ENCODE measurements around the gene UBE2G1.

Gene UBE2G1

DNA sequence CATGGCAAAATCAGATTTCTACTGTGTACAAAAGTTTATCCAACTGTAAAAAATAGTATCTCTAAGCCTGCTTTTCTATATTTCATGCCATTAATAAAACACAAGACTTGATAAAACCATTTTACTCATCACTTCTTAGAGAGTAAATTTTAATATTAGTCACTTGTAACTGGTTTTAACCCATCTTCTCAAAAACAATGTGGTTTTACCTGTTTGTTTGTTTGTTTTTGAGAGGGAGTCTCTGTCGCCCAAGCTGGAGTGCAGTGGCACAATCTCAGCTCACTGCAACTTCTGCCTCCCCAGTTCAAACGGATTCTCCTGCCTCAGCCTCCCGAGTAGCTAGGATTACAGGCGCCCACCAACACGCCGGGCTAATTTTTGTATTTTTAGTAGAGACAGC is 32.1 kb downstream of the UBE2G1 start:
- DNase-seq (ENCODE audit: low read depth): no peak

- no peak for DNase-seq (ENCODE audit: low read depth)
These were observed 33.4 kb downstream of the UBE2G1 start for GRCh38 chr17:4333041-4333440.

- no peak for DNase-seq (ENCODE audit: low read depth)
These were observed 34.0 kb downstream of the UBE2G1 start for GRCh38 chr17:4332296-4332970.

- DNase-seq (ENCODE audit: low read depth): no peak
These were observed 34.9 kb downstream of the UBE2G1 start for GRCh38 chr17:4331614-4332013.

DNA sequence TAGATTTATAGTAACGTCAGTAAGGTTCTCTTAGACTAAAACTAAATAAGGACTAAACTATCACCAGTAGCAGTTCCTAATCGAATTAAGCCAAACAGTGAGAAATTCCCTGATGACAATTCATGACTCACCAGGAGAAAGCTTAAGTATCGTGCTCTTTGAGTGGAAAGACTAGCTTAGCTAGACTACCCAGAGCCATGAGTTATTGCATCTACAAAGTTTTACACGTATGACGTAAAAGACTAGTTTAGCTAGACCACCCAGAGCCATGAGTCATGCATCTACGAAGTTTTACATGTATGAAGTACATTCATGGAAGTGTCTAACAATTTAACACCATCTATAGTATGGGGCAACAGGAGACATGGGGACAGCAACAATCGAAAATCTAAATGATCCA is 36.6 kb downstream of the UBE2G1 start:
- no peak for DNase-seq (ENCODE audit: low read depth)

- DNase-seq (ENCODE audit: low read depth): no peak
These were observed 38.9 kb downstream of the UBE2G1 start for GRCh38 chr17:4327606-4328005.

- no peak for DNase-seq (ENCODE audit: low read depth)
These were observed 39.9 kb downstream of the UBE2G1 start for GRCh38 chr17:4326608-4327007.

- DNase-seq (ENCODE audit: low read depth): no peak
These were observed 40.4 kb downstream of the UBE2G1 start for GRCh38 chr17:4326112-4326511.

DNA sequence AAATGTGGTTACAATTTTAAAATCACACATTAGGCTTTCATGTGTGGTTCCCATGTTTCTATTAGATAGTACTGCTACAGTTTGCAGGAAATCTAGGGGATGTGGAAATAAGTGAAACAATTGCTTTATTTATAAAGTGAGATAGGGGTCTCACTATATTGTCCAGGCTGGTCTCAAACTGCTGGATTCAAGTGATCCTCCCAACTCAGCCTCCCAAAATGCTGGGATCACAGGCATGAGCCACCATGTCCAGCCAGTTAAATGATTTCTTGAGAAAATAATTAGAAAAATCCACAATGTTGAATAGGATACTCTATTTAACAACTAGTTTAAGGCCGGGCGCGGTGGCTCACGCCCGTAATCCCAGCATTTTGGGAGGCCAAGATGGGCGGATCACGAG is 42.0 kb downstream of the UBE2G1 start:
- no peak for DNase-seq (ENCODE audit: low read depth)

DNA sequence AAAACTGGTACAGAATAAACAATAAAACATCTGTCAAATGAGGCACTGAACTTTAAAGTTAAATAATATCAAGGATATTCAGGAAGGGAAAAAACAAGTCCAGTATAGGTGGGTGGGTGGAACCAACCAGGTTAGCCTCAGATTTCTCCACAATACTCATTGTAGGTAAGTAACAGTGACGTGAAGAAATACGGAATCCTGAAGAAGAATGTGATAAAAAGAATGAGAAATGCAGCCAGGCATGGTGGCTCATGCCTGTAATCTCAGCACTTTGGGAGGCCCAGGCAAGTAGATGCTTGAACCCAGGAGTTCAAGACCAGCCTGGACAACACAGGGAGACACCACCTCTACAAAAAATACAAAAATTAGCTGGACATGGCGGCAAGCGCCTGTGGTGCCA is 47.3 kb downstream of the UBE2G1 start:
- no peak for DNase-seq (ENCODE audit: low read depth)

DNA sequence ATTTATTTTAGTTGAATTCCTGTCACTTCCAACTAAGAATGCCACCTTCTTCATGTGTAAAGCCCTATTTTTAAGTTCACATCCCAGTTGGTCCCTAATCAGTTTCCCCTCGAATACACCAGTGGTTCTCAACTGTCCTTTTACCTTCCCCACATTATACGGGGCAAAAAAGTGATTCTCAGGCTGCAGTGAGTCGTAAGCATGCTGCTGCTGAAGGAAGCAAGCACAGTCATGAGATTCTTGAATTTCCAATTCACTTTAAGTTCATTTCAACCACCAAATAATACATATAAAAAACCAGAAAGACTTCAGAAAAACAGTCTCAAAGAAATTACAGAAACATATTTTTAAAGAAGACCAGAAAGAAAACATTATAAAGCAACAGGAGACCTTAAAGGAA is 47.9 kb downstream of the UBE2G1 start:
- DNase-seq (ENCODE audit: low read depth): no peak

GRCh38 chr17:4318186-4318585 is 48.3 kb downstream of the UBE2G1 start:
- DNase-seq (ENCODE audit: low read depth): no peak

DNA sequence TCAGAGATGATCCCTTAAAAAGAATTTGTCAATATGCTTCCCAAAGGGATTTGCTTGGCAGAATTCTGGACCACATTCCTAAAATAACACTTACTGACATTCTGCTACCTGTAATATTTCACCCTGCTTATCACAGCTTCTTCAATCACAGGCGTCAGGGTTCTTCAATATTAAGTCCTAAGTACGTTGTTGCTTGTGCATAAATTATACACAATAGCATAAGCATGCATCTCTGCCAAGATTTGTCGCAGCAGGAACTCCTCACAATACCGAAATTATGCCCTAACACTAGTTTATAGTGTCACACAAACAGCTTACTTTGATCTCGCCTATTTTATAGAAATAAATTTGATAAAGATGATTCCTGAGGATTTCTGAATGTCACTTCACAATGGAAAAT is 48.9 kb downstream of the UBE2G1 start:
- DNase-seq (ENCODE audit: low read depth): no peak

GRCh38 chr17:4316648-4317047 is 49.8 kb downstream of the UBE2G1 start:
- no peak for DNase-seq (ENCODE audit: low read depth)

DNA sequence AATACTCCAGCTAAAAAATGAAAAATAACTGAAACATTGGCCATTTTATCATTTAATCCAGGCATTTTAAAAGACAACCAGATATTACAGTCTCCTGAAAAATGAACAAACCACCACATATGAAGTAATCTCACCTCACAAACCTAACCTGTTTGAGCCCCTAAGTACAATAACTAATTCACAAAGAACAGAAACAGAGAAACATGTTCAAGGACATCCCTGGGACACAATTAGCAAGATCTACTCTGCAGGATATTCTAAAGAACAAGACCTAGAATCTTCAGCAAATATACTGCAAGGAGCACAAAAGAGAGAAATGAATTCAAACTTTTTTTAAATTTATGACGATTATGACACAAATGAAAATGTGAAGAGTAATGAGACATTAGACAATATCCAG is 51.9 kb downstream of the UBE2G1 start:
- no peak for DNase-seq (ENCODE audit: low read depth)

- no peak for DNase-seq (ENCODE audit: low read depth)
These were observed 52.3 kb downstream of the UBE2G1 start for GRCh38 chr17:4314179-4314578.

DNA sequence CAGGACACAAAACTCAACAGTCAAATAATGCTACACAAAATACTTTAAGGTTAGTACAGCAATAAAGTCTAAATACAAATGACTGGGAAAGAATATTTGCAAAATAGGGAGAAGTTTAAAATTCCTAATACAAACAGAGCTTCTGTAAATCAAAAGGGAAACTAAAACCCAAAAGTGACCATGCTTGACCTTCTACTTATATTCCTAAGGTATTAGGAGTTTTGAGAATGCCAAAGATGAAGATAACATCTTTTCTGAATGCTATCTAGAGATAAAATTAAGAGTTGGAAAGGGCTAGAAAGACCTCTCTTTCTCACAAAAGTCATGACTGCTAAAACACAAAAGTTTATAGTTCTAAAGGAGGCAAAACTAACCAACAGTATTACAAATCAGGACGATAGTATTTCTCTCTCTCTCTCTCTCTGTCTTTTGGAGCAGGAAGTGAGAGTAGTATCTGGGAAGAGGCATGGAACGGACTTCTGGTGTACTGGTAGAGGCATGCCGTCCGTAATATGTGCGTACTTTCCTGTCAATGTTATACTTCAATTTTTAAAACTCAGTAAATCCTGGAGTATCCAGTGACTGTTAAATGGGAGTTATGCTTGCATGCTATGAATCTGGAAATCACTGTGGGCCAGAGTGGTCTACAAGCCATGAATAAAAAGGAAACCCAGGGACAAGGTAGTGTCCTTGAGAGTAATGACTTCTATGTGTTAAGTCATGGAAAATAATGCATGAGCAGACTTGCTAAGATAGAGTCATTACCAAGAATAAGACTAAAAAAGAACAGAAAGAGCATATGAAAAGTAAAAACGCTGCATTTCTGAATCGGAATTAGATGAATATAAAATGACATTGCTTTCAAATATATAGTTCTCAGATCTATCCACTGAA is 53.0 kb downstream of the UBE2G1 start:
- no peak for DNase-seq (ENCODE audit: low read depth)

- DNase-seq (ENCODE audit: low read depth): no peak
These were observed 56.0 kb downstream of the UBE2G1 start for GRCh38 chr17:4310354-4311060.

GRCh38 chr17:4309897-4310296 is 56.6 kb downstream of the UBE2G1 start:
- DNase-seq (ENCODE audit: low read depth): no peak

DNA sequence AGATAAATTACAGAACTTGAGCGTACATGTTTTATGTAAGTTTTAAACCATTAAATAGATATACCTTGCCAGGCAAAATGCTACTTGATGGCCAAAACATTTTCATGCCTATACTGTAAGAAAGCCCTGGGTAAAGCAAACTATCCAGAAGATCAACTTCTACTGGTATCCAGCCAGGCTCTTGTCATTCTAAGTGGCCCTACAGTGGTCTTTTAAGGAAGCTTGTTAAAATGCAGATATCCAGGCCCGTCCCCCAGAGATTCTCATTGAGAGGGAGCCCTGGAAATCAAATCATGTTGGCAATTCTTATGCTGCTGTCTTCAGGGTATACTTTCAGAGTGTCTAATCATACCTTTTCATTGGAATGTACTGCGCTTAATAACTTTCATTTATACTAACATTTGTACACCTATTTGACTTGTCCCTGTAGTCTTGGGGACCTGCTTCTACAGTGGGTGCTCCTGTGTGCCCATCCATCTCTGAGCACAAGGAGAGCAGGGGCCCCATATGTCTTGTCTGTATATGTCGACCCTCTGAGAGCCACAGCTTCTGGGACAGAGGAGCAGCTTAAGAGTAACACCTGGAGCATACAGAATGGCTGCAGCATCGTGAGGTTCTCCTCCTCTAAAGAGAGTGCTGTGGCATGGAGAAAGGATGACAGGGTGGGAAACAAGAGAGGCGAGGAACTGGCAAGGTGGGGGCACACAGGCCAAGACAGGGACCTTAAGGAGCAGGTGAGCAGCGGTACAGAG is 59.1 kb downstream of the UBE2G1 start:
- no peak for DNase-seq (ENCODE audit: low read depth)

DNA sequence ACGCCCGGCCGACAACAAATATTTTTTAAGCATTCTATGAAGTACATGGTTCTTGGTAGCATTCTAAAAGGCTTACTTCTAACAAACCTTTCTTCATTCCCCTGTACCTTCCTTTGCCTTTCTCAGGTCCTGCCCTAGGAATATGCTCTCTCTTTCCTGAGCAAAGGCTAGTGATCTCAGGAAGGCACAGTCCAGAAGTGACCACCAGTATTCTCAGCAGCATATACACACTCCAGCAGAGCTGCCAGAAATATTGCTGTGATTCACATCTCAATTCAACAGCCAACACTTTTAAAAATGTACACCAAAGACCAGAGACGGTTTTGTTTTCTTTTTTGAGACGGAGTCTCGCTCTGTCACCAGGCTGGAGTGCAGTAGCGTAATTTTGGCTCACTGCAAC is 61.3 kb downstream of the UBE2G1 start:
- no peak for DNase-seq (ENCODE audit: low read depth)

DNA sequence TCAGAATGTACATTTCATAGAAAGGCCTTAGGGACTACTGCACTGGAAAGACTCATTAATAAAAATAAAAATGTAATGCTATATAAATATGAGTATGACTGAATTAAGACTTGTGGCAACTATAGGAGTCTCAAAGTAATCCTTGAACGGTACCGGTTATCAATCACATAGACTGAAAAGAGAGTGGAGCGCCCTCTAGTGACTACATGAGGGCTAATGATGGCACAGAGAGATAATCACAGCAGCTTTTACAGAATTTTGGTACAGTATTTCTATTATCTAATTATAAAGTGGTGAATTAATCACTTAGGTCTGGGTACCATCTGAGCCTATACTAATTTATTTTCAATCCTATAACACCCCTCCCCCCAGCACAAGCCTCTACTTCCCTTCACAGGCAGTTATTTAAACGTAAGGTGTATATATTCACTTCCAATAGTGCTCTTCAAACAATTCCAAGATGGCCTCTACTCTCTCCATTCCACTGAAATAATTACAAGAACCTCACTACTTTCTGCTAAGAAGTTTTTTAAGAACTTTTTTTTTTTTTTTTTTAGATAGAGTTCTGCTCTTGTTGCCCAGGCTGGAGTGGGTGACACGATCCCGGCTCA is 62.0 kb downstream of the UBE2G1 start:
- peak; percentile 10 for DNase-seq (ENCODE audit: low read depth)
